GM12878 (cell line): ENCODE measurements around the gene DUSP22. TPM values are rescaled to one million over a fixed set of nuclear protein-coding genes. Genes with fewer than 3 reads are reported as not detected.

Experiments
- ATF2 ChIP-seq: IDR thresholded peaks from 2 replicates; pipeline ENCODE4 v1.6.1; 2012; ENCODE audit warnings: low read length, inconsistent platforms
- BCLAF1 ChIP-seq: fragments of 450-650 bp; IDR thresholded peaks from 2 replicates; pipeline ENCODE4 v1.6.1; 2017; ENCODE audit warnings: antibody characterized with exemption, mild to moderate bottlenecking, moderate library complexity
- IRF4 ChIP-seq: IDR thresholded peaks from 2 replicates; pipeline ENCODE4 v1.6.1; 2011; ENCODE audit warnings: low read depth, low read length
- LARP7 ChIP-seq: fragments of 450-650 bp; IDR thresholded peaks from 2 replicates; pipeline ENCODE4 v1.6.1; 2017; ENCODE audit warnings: mild to moderate bottlenecking
- SMC3 ChIP-seq: IDR thresholded peaks from 2 replicates; pipeline ENCODE4 v1.6.1; 2011; ENCODE audit warnings: low read length, improper control_type of control experiment, borderline replicate concordance
- SRF ChIP-seq, 2 experiments: IDR thresholded peaks; 2 replicates each; pipeline ENCODE4 v1.6.1; 2011; ENCODE audit warnings: low read depth in 2 of 2, low read length in 2 of 2, mild to moderate bottlenecking in 1 of 2, moderate library complexity in 1 of 2
- TCF7 ChIP-seq: IDR thresholded peaks from 2 replicates; pipeline ENCODE4 v1.6.1; 2014; ENCODE audit warnings: antibody characterized with exemption, borderline replicate concordance
- WRNIP1 ChIP-seq: IDR thresholded peaks from 2 replicates; pipeline ENCODE4 v1.6.1; 2011; ENCODE audit warnings: low read depth, low read length, improper control_type of control experiment, borderline replicate concordance
- ZBED1 ChIP-seq: IDR thresholded peaks from 2 replicates; pipeline ENCODE4 v1.6.1; 2016; ENCODE audit warnings: borderline replicate concordance
- polyA plus RNA-seq, 11 experiments: library from polyadenylated mRNA; depleted of rRNA in 4 of 11; unstranded in 6 of 11; stranded (reverse) in 5 of 11; fragments of >200 nt; fragmentation: Nextera tagmentation in 4 of 11; fragmentation: Illumina TruSeq in 1 of 11; extraction: Ambion mirVana in 4 of 11; extraction: Trizol in 1 of 11; gene quantifications; 1 replicate in 1 of 11; 2 replicates in 10 of 11; pipeline versions ENCODE4 v1.2.1 to v1.2.3, GENCODE V29; 2011 to 2016; ENCODE audit warnings: inconsistent platforms in 2 of 11, missing spikeins in 2 of 11, low read depth in 1 of 11
- total RNA-seq, 4 experiments: library from RNA; depleted of rRNA in 3 of 4; stranded (reverse); fragments of >200 nt in 3 of 4; fragmentation: Illumina TruSeq in 1 of 4; extraction: Trizol in 1 of 4; gene quantifications; 2 replicates each; pipeline versions ENCODE4 v1.2.1 to v1.2.3, GENCODE V29; 2013 to 2021

Gene DUSP22
- total and polyA plus RNA-seq, 10 of the 15 experiments (the other 5 are each of a cell fraction or from before 2014, with no cell fraction given), result 78.9 to 156 (median 107) TPM

- TF ChIP-seq BCLAF1, result no peak
- TF ChIP-seq TCF7, result no peak
- TF ChIP-seq ATF2, result no peak
- no peak for TF ChIP-seq WRNIP1
- TF ChIP-seq LARP7, result peak; percentile 33; the same call in 1 of the 2 replicates
- TF ChIP-seq SMC3, result peak; percentile 38; the same call in 1 of the 2 replicates
- TF ChIP-seq ZBED1, result no peak
- TF ChIP-seq IRF4, result peak; percentile 88
- TF ChIP-seq SRF (IDR thresholded peaks at IDR 0.05; ENCODE audit: low read depth in 2 of 2, low read length in 2 of 2), result no peak
Observed at GRCh38 chr6:319177-320131, 27.2 kb downstream of the DUSP22 start (continued).
